GM18868 (cell line): ENCODE data around the gene ZNF699.
"Not testable (repeated sequence)": the region's sequence is repeated elsewhere in the genome, so short reads cannot be mapped to it uniquely, and the experiment has no call there.

Source experiments
- ATAC-seq: cut with Tn5 transposase; IDR thresholded peaks from one replicate; pipeline ENCODE4 v1.9.1; 2021; ENCODE audit warnings: mild to moderate bottlenecking, moderate library complexity; ENCODE audit not compliant: unreplicated experiment

ZNF699 gene

GRCh38 chr19:9289231-9289884, 20.3 kb downstream of the ZNF699 start:
- ATAC-seq, result no peak

GRCh38 chr19:9283485-9283884, 26.2 kb downstream of the ZNF699 start:
- not testable (repeated sequence) for ATAC-seq

GRCh38 chr19:9251236-9251635, 58.4 kb downstream of the ZNF699 start:
- ATAC-seq, result no peak

DNA sequence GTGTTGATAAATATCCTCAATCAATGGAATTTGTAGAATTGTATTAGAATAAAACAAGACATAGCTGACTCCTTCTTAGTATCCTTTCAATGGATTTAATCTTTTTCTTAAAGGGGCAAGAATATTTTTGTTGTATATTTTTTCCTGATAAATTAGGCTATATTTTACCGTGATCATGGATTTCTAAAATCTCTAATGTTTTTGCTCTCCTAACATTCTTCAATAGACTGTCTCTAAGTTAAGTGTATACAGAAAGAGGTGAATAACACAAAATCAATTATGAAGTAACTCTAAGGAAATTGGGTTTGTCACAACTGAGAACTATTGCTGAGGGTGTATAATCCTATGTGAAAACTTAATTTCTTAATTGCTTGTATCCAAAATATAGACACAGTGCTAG, 59.0 kb downstream of the ZNF699 start, which contains the start of gene OR7E24:
Gene OR7E24 (plus strand): TSS at position 301 of the 400 bp plus-strand sequence. CDS start 114 bp downstream, outside the sequence.
- ATAC-seq, result no peak
